HG02759 (cell line): ENCODE results near the gene COMMD1.
"Not testable (repeated sequence)": the region's sequence is repeated elsewhere in the genome, so short reads cannot be mapped to it uniquely, and the experiment has no call there.

Experiments
- ATAC-seq: cut with Tn5 transposase; IDR thresholded peaks from one replicate; pipeline ENCODE4 v1.9.1; 2021; ENCODE audit warnings: mild to moderate bottlenecking, moderate library complexity; ENCODE audit not compliant: unreplicated experiment

COMMD1 gene

DNA sequence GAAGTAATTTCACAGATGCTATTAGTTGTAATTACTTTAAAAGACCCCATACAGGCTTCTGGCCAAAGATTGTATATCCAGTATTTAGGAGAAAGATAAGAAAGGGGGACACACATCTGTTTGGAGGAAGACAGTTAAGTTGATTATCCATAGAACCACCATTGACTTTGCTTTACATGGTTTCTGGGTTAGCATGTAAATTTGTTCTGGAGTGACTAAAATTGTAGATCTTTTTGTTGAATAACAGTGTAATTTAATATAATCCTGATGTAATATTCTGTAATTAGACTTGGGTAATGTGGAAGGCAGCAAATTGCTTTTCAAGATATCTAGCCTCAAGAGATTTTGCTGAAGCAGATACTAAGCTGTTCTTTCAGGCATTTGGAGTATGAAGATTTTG is 17.2 kb downstream of the COMMD1 start:
- no peak for ATAC-seq

DNA sequence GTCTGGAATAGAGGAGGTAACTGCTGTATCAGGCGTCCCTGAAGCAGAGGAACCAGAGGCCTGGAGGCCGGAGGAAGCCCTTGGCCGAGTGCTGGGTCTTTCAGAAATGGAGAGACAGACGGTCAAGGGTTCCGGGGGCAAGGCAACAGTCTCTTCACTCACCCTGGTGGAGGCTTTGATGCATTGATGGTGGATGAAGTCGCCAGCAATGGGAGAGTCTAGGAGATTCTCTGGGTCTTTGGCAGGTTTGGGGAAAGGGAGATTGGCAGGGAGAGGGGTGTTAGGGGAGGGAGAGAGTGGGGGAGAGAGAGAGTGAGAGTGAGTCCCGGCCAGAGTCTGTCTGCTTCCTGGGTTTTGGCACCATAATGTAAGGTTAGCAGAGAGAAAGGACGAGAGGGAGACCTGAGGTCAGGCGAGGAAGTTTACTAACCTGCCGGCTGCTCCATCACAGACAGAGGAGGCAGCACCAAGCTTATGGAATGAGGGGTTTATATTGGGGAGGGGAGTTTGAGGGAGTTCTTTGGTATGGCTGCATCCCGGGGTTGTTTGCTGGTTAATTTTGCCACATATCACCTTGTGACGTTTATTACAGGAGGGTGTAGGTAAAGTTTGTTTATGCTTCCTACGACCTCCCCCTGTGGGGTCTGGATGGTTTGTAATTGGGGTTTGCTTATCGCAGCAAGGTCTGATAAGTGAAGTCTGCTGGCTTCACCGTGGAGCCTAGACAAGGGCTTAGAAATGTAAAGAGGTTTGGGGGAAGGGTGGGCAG is 19.6 kb downstream of the COMMD1 start:
- ATAC-seq = no peak

DNA sequence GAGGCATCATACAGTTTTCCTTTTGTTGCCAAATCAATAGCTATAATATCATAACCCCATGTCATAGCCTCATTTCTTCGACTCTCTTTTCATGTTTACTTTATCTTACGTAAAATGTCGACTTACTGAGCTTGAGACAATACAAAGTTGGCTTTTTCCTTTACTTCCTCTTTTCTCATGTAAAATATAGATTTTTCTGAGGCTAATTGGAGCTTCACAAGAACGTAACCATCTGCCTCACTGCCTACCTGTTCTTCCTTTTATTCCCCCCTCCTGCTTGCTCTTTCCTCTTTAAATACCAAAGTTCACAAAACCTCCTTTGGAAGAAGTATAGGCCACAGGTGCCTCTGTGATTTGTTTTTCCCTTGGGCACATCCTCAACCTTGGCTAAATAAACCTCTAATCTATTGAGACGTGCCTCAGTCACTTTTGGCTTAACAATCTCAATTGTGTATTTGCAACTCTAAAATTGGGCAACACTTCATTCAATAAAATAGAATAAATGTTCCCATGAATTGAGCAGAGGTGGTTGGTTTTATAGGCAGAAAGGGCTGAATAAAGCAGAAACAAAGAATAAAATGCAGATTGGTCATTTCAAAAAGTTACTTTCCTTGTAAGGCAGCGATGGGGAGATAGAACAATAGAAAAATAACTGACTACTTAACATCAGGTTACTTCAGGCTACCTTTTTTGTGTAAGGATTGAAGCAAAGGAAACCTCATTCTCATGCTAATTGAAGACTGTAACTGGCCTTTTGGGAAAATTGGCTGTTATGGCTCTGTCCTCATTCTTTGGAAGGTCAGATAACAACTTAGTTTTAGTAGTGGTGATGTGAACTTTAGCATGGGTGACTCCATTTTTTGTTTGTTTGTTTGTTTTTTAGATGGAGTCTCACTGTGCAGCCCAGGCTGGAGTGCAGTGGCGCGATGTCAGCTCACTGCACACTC is 21.3 kb downstream of the COMMD1 start:
- ATAC-seq = no peak

DNA sequence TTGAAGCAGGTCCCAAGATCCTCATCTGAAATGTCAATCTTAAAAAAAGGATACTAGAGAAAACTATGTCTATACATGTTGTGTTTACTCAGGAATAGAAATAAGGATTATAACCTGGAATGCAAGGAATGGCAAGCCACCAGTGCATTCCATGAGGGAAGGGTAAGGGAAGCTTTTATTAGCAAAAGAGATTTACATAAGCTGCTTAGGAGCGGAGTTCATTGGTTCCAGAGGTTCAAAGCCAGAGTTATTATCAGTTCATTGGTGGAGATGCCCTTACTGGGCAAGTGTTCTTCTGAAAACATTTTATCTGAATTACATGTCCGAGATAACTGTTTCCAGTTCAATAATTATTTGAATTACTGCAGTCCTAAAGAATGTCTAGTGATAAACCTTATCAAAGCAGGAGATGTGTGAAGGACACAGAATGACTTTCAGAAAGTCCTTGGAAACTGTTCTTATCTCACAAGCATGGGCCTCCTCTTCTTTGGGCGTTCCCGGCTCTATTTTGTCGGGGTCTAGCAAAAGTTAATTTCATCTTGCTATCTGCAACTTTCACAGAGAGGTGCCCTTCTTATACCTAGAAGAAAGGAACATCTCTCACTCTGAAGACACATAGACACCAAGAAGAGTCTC is 23.5 kb downstream of the COMMD1 start:
- no peak for ATAC-seq

DNA sequence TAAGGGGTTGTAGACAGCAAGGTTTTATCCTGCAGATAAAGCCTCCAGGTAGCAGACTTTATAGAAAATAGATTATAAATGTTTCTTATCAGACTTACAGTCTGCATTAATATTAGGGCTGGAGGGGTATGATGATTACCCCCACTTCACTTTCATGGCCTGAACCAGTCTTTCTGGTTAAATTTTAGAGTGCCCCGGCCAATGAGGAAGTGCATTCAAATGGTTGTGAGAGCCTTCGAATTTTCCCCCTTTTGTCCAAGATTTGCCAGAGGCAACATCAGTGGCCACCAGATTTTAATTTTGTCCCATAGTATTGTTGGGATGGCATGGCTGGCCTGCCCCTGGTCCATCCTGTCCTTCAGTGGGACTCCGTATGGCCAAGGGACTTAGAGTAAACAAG is 31.6 kb downstream of the COMMD1 start:
- ATAC-seq = no peak

DNA sequence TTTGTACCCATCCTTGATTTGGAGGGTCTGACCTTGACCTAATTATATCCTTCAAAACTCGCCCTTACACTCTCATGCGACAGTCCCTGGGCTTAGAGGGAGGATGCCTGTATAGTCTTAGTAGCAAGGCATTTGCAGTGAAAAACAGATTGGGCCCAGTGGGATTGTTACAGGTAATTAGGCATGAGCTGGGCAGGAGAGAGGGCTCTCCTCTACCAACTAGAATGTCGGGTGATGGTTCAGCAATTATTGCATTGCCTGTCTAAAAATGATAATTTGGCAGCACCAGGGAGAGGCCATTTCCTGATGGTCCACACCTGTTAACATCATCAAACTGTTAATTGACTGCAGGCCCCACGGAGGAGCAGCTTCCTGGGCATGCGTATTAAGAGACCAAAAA is 32.4 kb downstream of the COMMD1 start:
- ATAC-seq = no peak

DNA sequence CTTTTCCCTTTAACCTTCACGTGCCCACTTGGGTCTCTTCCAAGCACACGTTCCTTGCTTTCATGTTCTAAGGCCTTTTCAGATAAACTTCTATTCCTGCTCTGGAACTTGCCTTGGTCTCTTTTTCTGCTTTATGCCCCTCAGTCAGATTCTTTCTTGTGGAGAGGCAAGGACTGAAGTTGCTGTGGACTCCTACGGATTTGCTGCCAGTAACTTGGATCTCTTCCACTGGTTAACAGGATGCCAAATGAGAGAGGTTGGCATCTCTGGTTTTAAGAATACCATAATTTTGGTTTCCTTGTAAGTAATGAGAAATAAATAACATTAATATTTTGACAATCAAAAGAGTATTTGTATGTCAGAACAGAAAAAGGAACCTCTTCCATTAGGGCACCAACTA is 33.0 kb downstream of the COMMD1 start:
- no peak for ATAC-seq

DNA sequence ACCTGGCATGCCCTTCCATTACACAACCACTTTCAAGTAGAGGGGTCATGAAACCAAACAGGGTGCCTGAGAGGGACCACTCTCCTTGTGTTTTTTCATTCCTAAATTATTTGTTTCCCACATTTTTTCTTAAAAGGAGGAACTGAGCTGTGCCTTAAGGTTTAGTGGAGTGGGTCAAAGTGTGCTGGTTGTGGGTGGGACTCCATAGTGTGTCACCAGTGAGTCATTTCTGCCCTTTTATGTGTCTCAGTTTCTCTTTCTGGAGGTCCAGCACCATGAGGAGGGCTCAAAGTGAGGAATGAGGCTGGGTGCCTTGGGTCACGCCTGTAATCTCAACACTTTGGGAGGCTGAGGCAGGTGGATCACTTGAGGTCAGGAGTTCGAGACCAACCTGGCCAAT is 37.8 kb downstream of the COMMD1 start:
- ATAC-seq = peak; percentile 47

DNA sequence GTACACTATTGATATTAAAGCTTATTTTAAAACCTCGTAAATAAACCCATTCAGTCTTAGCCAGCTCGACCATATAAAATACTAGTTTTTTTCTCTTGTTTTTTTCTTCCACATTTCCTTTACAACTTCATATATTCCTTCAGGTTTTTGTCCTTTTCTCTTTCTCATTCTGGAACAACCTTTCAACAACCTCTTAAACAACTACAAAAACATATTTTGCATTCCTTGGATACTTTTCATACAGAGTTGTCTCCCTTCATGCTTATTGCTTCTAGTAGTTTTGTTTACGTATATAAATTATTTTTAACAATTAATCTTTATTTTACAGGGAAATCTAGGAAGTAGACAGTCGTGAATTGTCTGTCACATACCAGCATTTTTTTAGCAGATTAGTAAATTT is 41.2 kb downstream of the COMMD1 start:
- no peak for ATAC-seq

DNA sequence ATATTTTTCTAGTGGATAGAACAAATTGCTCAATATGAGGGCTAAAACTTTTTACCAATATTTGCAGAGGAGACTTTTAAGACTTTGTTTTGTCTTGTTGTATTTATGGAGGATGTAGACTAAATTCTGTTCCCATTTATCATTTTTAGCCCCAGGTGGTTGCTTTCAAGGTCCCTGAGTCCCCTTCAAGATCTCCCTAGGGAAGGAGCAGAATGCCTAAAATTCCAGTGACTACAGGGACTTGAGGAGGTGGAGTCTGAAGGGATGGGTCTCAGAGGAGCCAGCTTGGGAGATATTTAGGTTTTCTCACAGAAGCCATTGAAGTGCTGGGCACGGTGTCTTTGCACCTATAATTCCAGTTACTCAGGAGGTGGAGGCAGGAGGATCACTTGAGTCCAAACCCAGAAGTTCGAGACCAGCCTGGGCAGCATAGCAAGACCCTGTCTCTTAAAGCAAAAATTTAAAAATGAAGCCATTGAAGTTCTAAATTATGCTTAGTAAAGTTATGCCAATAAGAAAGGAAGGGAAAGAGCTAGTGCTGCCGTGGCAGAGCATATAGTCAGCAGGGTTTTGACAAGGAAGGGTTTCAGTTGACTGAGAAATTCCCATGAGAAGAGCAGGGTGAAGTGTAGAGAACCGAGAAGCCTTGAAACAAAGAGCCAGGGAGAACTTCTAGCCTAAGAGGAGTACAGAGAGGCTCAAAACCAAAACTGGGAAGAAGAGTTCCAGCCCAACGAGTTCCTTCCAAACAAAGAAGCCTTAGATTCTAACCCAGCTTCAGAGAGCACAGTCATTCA is 43.4 kb downstream of the COMMD1 start:
- ATAC-seq = no peak

DNA sequence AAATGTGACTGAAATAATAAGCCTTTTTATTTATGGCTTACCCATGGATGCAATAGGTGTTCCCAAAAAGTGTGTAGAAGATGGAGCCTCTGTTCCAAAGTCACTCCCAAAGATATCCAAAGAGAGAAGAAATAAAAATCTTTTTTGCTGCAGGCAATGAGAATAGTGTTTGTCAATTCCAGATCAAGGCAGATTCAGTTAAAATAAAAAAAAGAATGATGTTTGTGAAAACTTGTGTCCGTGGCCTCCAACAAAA is 43.9 kb downstream of the COMMD1 start:
- ATAC-seq = no peak

DNA sequence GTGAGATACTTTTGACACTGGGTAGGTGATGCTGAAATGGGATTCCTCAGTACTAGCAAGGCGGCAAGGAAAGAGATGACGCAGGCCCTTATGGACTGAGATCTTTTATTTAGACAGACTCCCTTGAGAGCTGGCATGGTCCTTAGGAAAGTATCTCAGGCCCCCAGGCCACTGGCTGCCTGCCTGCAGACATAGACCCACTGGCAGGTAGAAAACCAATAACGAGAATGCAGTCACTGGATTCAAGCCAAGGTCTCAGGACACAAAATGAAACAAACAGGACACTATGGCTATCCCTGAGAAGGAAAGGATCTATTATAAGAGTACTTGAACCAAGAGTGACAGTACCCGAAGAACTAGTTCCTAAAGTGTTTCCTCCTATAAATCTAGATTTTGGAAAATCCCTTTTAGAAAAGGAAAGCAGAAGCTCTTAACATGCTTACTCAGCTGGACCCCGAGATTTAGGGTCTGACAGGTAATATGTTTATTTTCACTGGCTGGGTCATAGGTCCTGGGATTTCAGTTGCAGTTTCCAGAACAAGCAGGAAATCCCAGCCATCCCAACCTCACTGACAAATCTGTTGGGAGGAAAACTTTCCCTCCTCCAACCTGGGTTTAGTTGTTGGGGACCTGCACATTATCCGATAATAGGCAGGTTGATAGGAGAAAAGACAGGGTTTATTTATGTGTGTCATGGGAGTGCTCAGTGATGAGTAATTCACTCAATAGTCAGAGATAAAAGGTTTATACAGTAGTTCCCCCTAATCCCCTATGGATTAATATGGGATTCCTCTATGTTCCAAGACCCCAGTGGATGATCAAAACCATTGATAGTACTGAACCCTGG is 44.5 kb downstream of the COMMD1 start:
- ATAC-seq = no peak

DNA sequence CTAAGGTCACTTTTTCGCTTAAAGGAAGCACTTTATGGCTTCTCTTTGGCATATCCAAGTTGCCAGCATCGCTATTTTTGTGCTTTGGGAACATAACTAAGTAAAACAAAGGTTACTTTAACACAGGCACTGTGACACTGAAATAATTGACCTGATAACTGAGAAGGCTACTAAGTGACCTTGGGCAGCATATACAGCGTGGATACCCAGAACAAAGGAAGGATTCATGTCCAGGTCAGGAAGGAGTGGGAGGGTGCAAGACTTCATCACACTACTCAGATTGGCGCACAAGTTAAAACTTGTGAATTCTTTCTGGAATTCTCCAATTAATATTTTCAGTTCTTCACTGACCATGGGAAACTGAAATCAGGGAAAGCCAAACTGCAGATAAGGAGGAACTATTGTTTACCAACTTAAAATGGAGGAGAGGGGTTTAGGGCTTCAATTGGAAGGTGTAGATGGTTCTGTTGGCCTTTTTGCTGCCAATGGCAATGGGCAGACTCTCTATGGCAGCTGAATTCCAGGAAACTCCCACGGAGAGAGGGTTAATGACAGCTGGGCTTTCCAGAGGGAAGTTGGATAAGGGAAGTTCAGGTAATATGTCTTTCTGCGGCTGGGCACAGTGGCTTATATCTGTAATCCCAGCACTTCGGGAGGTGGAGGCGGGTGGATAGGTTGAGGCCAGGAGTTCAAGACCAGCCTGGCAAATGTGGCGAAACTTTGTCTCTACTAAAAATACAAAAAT is 45.3 kb downstream of the COMMD1 start:
- no peak for ATAC-seq

DNA sequence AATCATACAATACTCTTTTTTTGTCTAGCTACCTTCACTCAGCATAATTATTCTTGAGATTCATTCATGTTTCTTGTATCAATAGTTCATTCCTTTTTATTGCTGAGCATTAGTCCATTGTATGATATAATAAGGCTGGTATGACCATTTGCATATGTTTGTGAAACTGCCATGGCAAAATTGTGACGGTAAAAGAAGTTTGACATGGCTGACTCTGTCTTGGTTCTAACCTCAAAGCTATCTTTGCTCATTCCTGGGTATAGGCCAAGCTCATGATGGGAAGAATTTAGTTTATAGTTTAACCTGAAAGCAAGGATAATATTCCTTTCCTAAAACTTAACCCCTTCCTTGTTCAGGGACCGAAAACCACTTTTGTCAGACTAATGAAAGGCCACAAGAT is 46.4 kb downstream of the COMMD1 start:
- no peak for ATAC-seq

DNA sequence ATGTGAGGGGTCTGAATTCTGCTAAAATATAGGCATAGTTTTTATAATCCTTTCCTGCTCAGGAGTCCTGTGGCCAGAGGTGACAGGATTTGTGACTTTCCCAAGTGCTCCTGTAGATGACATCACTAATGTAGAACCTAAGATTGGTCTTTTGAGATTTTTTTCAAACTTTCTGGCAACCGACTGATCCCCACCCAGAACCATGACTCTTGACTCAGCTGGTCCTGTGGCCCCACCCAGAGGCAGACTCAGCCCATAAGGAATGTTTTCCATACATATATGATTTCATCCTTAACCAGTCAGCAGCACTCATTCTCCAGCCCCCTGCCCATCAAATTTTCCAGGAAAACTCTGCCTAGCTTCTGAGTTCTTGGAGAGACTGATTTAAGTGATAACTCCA is 46.8 kb downstream of the COMMD1 start:
- ATAC-seq = no peak

DNA sequence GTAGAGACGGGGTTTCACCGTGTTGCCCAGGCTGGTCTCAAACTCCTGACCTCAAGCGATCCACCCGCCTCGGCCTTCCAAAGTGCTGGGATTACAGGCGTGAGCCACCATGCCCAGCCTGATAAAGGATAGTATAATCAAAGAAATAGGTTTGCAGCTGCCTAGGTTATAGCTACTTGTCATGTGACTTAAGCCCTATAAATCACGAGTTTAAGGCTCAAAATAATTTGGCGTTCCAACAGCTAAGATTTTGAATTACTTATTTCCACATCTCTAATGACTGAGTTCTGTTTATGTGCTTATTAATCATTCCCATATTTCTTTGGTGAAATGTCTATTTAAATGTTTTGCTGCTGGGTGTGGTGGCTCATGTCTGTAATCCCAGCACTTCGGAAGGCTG is 49.4 kb downstream of the COMMD1 start:
- not testable (repeated sequence) for ATAC-seq

DNA sequence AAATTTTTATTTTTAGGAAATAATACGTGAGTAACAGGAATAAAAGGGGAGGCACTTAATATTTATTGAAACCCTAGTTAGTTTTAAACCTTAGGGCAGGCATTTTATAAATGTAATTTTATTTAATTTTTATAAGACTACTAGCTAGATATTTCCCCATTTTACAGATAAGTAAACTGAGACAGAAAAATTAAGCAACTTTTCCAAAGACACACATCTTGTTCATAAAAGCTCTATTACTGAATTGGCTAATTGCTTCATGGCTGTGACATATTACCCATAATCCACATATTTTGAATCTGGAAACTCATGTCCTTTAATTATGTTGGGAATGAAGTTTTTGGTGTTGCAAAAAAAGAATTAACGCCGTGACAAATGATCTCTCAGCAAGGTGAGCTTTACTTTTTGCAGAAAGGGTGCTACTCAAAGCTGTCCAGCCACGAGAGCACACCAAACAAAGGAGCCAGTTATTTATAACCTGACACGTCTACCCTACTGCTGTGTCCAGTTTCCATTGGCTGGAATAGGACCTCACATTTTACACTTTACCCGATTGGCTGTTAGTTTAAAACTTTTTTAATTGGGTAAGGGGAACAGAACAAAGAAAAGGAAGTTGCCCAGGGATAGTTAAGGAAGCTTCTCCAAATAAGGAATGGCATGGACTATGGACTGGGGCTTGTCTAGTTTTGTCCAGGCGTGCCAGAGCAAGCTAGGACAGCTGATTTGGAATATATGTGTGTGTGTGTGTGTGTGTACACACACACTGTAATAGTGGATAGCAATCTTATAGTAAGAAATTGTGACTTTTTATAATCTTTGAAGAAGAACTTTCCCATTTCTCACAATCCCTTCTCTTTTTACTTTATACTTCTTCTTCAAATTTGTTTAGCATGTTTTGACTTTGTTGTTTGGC is 54.2 kb downstream of the COMMD1 start:
- ATAC-seq = no peak

DNA sequence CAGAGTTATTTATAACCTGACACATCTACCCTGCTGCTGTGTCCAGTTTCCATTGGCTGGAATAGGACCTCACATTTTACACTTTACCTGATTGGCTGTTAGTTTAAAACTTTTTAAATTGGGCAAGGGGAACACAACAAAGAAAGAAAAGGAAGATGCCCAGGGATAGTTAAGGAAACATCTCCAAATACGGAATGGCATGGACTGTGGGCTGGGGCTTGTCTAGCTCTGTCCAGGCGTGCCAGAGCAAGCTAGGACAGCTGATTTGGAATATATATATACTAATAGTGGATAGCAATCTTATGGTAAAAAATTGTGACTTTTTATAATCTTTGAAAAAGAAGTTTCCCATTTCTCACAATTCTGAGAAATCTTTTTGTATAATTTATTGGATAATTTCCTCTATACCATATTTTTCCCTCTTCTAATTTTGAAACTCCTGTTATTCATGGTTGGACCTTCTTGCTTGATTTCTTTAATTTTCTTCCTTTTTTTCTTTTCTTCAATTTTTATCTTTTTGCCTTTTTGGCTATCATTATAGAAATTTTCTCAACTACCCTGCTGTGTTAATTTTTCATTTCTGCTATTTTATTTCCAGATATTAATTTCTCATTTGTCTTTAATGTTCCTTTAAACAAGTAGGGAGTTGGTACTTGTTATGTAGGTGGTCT is 55.9 kb downstream of the COMMD1 start:
- ATAC-seq = no peak
